Islet precursor cell (in vitro differentiated cells): ENCODE data around the gene APH1B.
"Not testable (repeated sequence)": the region's sequence is repeated elsewhere in the genome, so short reads cannot be mapped to it uniquely, and the experiment has no call there.

Experiments used
- DNase-seq: peaks from one replicate; pipeline ENCODE4 v3.0.0-alpha.2; 2018

The APH1B gene

DNA sequence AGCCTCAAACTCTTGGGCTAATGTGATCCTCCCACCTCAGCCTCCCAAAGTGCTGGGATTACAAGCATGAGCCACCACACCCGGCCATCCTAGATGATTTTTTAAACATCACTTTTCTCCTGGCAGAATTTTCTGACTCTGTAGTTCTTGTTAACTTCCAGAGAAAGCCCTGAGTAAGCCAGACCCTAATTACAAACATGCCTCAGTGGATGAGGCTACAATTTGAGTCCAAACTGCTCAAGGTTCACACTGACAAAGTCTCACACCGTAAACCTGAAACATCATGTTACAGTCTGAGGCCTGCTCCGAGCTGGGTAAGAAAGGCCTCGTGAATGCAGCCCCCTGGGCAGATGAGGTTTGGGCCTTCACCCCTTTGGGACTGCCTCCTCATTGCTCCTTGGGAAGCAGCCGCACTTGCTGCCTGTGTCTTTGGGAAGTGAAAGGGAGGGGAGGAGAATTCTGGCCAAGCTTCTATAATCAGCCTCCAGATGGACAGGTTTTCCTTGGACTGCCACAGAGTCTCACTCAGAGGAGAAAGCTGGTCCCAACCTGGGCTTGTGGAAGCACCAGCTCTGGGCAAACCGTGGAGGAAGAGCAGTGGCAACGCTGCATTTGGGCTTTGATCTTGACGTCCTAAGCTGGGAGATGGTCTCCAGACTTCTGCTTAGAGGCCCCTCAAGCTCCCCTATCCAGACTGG, 58.3 kb downstream of the APH1B start:
- no peak for DNase-seq

DNA sequence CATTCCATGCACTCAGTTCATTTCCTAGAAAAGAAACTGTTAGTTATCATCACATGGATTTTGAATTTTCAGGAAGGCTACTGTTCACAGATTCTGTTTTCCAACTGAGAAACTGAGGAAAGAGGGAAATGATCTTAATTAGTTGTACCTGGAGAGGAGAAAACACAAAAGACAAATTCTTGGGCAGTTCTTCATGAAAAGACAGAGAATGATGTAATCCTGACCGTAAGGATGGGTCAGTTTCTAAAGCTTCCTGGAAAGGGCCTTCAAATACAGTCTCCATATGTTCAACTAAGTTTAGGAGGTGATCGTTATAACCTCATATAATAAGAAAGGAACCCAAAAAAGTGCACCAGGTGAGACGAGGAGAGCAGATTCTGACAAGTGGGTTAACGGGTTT, 59.6 kb downstream of the APH1B start:
- DNase-seq: no peak

DNA sequence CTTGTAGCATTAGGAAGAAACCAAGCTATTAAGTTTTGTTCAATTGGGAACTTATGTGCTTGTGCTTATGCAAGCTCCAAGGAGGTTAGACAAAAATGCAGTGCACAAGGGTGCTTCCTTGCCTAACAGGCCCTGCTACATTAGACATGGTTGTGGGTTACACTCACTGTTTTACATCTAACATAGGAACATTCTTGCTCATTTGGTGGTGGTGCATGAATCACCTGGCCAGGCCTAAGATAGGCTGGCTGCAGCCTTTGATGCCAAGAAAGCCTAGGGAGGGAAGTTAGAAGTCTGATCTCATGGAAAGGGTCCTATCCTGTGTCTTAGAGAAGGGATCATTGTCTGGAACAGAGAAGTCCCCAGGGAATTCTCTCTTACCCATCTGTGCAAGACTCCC, 60.8 kb downstream of the APH1B start:
- DNase-seq: peak; percentile 66

DNA sequence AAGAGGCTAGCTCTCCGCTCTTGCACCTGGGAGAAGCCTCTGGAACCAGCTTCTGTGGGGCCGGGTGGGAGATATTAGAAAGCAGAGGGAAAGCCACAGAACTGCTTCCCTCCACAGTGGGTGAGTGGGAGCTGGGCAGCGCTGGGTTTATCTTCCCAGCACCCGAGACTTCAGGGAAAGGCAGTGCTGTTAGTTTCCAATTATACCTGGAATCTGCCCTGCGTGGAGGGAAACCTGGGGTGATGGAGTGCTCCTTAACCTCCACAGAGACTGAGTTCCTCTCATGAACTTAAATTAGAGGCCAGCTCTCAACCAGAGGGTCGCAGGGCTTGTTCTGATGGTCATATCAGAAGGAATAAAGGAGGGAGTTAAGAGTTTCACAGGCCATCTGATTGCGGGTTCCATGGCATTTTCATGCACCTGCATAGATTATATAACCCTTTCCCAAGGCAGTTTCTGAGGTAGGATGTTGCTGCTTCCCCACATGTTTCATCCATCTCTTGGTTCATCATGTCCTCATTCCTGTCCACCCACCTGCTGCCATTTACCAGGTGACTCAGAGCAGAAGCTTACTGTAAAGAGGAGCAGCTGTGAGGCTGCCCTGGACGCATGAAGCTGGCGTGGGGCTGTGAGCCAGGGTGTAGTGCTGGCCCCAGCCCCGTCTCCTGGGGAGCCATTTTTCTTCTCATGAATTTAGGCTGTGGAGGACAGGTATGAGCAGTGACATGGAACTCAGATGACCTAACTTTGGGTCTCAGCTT, 61.8 kb downstream of the APH1B start:
- DNase-seq: no peak

DNA sequence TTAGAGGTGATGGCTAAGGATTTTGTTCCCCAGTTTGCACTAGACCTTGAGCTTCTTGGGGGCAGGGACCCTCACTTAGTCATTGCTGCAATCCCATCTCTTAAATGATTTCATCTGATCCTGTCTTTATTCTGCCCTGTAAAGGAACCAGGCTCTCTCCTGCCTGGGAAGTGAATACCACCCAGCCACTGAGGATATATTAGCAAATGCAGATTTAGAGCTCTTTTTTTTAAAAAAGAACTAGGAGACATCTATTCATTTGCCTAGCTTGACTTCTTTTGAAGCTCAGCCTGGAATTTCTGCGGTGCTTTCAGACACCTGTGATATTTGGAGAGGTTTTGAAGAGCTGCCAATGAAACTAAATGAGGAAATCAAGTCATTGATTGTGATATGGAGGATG, 62.4 kb downstream of the APH1B start:
- no peak for DNase-seq

DNA sequence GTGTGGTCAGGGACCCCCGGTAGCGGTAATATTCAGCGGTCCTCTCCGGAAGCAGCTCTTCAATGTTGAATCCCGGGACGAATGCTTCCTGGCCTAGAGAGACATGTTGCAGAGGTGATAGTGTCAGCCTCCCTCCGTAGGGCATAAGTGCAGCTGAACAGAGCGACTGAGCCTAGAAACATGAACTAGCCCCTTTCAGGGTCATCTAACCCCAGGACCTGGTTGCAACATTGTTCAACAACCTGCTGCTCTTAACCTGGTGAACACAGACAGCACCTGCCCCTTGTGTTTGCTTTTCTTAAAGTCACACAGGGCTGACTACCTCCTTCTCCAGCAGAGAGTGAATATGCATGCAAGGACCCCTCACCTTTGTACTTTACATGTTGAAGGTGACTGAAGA, 62.9 kb downstream of the APH1B start:
- DNase-seq: no peak

DNA sequence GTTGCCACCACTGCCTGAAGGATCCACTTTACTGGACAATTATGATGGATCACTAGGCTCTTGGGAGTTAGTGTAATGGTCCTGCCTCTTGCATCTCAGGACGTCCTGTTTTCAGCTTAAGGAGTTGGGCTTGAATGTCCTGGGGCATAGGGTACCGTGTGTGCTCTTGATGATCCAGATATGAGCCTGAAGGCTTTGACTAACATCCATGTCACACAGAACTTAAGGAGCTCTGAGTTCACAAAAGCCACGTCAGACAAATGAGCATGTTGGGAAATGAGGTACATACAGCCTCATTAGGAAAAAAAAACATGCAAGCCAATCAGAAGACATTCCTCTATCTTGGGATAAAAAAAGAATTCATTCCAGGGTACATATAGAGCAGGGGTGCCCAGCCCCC, 63.5 kb downstream of the APH1B start:
- no peak for DNase-seq

DNA sequence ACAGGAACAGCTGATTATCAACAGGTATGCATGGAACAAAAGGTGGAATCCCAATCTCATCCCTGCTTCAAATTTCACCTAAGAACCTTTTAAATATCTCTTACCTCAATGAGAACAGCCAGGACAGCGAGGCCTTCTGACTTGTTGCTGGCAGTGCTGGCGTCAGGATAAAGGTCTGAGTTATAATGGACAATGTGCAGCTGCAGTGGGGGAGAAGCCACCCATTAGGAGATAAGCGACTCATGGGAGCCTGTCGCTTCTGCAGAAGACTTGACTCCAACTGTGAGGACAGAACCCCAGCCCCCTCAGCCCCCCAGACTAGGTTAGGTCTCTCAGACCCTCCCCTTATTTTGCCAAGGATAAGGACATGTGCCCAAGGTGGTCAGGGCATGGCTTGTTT, 64.5 kb downstream of the APH1B start:
- no peak for DNase-seq

DNA sequence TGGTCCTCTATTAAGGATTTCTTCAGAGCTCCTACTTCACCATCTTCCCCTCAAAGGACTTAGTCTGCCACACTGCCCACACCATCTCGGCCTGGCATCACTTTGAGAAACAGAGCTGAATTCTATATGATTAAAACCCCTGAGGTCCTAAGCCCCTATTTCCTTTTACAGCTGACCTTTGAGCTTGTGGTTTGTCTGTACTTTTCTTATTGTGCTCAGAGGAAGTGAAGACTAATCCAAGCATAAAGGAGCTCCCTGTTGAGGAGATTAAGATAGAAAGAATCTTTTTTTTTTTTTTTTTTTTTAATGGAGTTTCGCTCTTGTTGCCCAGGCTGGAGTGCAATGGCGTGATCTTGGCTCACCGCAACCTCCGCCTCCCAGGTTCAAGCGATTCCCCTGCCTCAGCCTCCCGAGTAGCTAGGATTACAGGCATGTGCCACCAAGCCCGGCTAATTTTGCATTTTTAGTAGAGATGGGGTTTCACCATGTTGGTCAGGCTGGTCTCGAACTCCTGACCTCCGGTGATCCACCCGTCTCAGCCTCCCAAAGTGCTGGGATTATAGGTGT, 65.7 kb downstream of the APH1B start:
- not testable (repeated sequence) for DNase-seq

DNA sequence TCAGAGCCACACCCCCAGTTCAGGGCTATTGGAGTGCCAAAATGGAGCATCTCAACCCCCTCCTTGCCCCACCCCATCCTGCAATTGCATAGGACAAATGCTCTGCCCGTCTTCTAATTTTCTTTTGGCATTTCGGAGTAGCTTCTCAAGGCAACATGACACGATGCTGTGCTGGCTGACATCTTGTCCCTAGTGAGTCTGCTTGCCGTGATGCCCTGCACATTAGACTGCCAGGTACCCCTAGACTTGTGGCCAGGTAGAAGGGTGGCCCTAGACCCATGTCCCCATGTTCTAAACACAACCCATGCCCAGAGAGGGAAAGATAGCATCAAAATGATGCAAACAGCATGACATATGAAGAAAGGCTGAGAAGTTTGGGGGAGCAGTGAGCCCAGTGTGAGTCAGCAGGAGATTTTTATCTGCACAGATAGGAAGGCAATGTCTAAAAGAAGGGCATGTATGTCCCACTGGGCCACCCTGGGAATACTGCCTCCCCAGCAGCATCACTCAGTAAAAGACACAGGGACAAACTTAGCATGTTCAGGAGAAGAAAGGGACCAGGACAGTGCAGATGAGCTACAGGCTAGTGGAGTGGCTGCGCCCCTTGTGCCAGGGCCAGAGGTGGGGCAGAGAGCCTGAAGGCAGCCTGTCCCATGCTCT, 67.5 kb downstream of the APH1B start:
- no peak for DNase-seq

DNA sequence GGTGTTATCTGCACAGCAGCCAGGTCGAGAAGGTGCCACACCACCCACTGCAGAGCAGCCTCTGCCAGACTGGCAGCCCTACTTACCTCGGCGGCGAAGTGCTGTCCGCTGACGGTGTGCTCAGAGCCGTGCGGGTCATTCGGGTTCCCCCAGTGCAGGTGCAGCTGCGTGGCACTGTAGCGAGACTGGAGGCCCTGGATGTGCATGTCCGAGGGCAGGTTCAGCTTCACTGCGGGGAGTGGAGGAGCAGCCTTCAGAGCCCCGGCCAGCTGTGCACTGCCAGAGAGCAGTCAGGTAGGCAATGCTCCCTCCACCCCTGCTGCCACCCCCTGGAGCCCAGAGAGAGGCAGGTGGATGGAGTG, 68.0 kb downstream of the APH1B start:
- DNase-seq: no peak

DNA sequence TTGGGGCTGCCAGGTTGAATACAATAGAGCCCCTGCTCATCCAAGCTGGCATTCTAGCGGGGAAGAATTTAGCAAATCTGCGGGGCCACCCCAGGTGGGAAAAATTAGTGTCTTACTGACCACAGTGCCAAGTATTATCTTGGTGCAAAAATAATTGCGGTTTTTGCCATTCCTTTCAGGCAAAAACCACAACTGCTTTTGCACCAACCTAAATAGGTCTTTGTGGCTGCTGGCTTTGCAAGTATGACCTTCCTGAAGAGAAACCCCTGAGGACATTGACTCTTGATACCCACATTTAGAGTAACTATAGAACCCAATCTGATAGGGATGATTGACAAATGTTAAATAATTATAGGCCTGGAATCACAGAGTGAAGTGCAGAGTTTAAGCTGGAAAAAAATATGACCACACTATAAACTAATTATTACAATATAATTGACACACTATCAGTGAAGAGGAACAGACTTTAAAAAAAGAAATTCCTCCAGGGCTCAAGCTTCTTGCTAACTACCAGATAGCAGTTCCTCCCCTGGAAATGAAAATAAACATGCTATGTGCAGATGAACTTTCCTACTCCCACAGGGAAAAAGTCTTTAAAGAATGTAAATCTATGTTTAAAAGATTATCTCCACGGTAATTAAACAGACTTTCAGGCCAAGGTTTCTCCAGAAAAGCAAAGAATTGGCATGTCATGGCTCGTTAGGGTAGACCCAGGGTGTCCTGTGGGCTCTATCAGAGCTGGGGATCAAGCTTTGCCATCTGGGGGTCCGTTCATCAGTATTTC, 69.9 kb downstream of the APH1B start:
- no peak for DNase-seq

DNA sequence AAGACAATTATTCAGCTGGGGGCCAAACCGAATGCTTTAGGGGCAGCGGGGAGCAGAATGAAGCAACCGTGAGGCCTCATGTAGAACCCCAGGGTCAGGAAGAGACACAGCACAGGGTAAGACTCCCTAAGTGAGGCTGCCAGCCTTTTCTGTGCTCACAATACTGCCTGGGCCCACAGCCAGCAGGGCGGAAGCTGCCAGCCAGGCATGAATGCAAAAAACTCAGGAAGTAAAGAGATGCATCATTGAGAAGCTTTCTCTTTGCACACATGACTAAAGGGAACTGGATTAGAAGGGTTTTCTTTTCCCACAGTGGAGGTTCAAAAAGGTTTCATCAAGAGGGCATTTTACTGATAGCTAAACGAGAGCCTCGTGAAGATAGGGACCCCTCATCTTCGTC, 71.0 kb downstream of the APH1B start:
- no peak for DNase-seq

DNA sequence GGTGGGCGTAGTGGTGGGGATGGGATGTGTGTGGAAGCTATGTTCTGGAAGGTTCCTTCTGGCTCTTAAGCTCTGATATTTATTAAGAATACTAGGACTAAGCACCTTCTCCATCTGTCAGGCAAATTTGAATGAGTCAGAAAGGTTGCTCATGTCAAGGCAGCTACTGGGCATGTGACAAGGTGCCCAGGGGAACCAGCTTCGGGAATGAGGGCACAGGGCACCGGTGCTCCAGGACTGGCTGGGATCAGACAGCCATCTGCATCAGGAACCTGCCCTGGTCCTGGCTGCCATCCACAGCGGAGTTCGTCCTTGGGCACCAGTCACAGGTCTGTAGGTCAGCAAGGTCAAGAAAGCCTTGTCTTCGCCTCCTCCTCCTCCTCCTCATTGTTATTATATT, 71.8 kb downstream of the APH1B start:
- DNase-seq: no peak

DNA sequence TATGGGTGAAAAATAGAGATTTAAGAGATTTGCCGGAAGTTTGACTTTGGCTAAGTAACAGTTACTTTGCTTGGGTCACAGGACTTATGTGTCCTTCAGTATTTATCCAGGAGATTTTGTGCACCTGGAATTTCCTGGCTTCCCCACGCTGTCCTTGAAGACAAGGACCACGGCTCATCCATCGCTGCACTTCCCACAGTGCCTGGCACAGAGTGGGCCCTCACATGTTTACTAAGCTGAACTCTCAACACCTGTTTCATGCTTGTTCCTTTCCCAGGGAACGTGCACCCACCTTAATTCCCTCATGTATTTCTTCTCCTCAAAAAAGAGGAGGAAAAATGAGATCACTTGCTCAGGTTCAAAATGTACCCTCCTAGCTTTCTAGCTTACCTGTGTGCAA, 72.2 kb downstream of the APH1B start:
- no peak for DNase-seq

DNA sequence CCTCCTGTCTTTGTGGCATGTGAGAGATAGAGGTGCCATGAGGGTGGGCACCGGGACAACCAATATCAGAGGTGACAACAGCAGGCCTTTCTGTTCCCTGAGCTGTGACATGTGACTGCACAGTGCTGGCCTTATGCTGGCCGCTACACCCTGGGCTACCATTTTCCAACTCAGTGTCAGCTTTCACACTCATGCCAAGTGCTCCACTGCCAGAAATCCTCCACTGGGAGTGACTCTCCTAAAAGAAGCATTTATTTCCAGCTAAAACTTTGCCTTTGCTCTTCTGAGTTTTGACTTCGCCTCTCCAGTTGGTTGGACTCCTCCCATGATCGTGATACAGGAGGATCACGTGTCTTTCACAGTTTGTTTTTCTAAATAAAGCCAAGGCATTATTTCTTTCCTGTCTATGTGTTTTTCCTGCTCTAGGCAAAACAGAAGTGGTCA, 72.8 kb downstream of the APH1B start:
- no peak for DNase-seq

DNA sequence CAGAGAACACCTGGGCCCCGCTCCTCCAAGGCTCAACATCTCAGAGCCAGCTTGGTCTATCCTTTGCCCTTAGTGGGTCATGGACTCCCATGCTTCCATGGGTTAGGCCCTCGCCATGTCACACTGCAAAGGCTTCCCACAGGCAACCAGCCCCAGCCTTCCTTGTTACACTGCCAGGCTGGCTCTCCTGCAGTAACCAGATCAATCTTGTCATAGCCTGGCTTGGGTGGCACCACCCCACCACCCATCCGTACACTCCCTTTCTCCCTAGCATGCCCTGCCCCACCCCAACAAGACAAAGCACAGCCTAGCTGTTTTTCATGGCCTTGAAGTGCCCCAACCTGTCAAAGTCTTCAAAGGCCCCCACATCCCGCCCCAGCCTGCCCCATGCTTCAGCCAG, 73.8 kb downstream of the APH1B start:
- DNase-seq: no peak

DNA sequence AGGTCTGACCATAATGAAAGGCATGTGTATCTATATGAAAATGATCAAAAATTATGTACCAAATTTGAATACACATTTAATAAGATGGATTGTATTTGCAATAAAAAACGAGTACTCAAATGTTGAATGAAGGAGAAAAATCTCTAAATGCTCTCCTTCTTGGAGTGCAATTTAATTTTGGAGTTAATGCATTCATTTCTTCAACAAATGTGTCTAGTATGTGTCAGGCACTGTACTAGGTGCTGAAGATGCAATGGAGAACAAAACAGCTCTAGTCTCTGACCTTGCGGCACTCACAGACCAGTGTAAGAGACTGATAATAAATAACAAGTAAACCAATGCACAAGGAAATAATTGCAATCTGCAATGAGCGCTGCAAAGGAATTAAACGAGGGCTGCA, 75.4 kb downstream of the APH1B start:
- no peak for DNase-seq

DNA sequence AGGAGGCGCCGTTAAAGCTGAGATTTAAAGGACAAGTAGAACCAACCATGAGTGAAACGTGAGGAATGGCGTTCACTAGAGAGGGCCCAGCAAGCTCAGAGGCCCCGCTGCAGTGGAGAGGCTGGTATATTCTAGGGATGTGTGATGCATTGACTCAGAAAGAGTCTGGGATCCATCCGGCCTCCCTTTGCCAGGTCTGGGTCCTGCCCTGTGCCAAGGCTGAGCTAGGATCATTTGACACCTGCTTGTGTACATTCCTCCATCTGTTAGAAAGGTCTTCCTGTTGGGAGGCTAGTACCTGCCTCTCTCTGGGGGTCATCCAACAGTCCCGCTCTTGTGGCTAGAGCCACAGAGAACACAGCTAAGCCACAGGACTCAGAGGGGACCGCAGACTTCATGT, 75.9 kb downstream of the APH1B start:
- no peak for DNase-seq

DNA sequence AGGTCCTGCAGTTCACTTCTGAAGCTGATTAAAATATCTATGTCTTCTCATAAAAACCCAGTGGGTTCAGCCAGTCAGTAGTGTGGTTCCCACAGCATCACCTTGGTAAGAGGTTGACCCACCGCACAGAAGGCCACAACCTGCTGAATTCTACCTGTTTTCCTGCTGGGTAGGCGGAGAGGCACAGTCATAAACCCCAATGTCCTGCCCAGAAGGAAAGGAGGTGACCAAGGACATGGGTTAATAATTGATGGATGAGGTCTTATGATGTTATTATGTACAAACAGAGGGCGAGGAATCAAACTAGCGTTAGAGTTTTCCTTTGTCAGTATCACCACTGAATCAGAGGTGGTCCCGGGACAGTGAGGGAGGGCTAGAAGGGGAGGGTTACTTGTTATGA, 76.5 kb downstream of the APH1B start:
- DNase-seq: no peak

DNA sequence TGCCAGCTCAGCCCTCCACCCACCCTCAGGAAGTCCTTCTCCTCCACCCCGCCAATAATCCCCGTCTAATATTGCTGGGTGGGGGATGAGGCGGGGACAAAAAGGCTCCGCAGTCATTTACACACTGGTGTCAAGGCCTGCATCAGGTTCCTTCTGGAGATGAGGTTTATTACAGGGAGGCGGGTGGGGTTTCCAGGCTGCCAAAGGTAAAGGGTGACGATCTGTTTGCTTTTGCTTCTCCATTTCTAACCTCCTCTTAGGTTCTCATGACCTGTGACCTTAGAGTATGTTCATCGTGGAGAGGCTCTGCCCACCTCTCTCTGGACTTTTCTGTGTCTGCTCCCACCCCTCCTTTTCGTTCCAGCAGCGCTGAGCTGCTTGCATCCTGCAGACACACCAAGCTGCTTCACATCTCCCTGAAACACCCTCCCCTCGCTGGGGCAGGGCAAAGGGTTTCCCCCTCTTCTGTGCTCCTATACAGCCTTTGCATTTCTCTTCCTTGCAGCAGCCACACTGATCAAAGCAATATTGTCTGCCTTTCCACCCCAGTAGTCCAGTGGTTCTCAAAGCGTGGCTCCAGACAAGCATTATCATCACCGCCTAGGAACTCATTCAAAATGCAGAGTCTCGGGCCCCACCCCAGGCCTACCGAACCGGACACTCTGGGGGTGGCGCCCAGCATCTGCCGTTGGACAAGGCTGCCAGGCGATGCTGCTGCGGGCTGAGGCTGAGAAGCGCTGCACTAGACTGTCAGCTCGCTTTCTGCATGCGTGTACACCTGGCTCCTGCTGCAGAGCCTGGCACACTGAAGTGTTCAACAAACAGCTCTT, 77.6 kb downstream of the APH1B start:
- no peak for DNase-seq

DNA sequence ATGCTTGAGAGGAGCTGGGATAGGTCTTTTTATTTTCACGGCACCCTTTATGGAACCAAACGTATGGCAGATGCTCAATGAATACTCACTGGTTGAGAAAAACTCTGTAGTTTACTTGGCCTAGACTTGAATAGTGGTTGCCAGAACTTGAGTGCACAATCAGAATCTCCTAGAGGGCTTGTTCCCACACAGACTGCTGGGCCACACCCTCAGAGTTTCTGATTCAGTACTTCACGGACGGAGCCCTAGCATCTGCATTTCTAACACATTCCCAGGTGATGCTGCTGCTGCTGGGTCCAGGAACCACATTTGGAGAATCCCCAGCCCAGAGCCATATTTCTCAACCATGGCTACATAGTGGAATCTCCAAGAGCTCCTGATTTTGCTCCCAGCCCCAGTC, 79.7 kb downstream of the APH1B start:
- no peak for DNase-seq
